ENCODE results near the gene SERGEF. TPM values are rescaled to one million over a fixed set of nuclear protein-coding genes. Genes with fewer than 3 reads are reported as not detected.

The SERGEF gene
- total RNA-seq, 2 experiments from 2014 or later: 30.4 to 38.8 TPM

DNA sequence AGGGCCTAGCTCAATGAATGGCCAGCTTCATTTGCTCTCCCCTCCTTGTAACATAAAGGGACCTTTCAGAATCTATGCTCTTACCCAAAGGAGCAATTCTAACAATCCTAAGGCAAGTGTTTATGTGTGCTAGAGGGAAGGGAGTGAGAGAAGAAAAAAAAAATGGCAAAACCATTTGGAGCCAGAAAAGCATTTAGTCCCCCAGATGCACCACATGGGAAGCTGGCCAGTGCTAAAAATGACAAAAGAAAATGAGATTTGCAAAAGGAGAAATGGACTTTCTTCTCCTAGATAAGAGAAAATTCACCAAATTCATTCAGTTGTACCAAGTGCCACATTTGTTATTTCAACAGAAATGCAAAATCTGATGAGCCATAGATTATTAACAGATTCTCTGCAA is 52.8 kb downstream of the SERGEF start:
- no peak overlapping the region for H3K4me3 Mint-ChIP-seq
- H3K36me3 Mint-ChIP-seq: peaks cover 13% of the 10 kb centered on the region
- no peaks in the 10 kb centered on the region for H3K27me3 Mint-ChIP-seq
- DNase-seq: no peak
- CTCF ChIA-PET: no interaction called here
- H3K4me1 Mint-ChIP-seq: peaks cover 2% of the 10 kb centered on the region
- no peaks in the 10 kb centered on the region for H3K9me3 Mint-ChIP-seq (ENCODE audit: low read depth)
- no peak for ATAC-seq
- no peak overlapping the region for H3K27ac Mint-ChIP-seq

DNA sequence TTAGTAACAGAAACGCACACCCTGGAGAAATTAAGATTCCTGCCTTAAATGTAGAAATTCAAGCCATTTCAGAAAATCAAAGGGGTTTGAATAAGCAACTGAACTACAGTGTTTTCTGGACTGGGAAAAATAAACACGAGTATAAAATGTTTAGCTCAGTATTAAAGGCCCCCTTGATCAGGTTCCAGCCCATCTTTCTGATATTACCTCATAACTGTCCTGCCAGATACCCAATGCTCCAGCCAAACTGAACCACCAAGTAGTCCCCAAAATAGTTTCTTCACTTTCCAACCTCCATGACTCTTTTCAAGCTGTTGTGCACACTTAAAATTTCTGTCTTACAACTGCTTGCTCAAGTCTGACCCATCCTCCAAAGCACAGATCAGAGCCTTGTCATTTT is 54.4 kb downstream of the SERGEF start:
- Mint-ChIP-seq H3K4me1 (no peaks in the 10 kb centered on the region), H3K27me3 (no peaks in the 10 kb centered on the region), H3K9me3 (ENCODE audit: low read depth) (no peaks in the 10 kb centered on the region), H3K27ac (no peak overlapping the region), H3K4me3 (no peak overlapping the region), H3K36me3 (peaks cover 16% of the 10 kb centered on the region)
- ATAC-seq (no peak), DNase-seq (no peak)
- CTCF ChIA-PET: no interaction called here

DNA sequence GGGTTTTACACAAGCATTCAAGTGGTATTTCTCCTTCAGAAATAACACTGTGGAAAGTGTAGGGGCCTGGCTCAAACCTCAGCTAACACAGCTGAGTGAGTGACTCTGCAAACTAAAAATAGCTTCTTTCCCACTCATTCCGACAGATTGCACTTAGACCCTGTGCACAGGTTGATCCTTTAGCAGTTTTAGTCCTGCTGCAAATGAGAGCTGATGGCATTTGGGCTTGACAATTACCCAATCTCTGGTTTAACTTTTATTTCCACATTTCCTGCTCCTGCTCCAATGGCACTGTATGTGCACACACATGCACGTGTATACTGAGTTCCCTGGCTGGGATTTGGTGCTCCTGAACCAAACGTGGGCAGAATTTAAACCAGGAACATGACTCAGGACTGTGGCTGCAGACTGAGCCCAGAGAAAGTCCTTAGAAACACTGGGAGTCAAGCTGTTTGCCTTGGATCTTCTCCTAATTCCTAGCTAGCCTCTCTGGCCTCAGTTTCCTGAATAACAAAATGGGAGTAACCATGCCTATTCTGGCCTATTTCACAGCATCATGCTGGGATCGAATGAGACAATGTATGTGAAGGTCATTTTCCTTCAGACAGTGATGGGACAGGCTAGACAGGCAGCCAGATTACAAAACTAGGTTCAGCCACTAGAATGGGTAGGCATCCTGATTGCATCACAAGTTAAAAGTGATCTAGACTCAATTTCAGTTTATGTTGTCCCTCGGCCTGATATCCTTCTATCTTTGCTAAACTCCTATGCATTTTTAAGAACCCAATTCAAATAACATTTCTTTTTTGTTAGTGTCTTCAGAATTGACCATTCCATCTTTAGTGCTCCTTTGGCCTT is 58.2 kb downstream of the SERGEF start:
- CTCF ChIA-PET: interaction anchor here (1.3 kb wide), 1 partner anchor 18 kb away, joined by 4 read pairs; no protein-coding TSS in a partner anchor
- no peaks in the 10 kb centered on the region for H3K4me1 Mint-ChIP-seq
- no peaks in the 10 kb centered on the region for H3K27me3 Mint-ChIP-seq
- no peaks in the 10 kb centered on the region for H3K9me3 Mint-ChIP-seq (ENCODE audit: low read depth)
- H3K27ac Mint-ChIP-seq: no peak overlapping the region
- DNase-seq (no peak), ATAC-seq (no peak)
- H3K4me3 Mint-ChIP-seq: no peak overlapping the region
- peaks cover 14% of the 10 kb centered on the region for H3K36me3 Mint-ChIP-seq

DNA sequence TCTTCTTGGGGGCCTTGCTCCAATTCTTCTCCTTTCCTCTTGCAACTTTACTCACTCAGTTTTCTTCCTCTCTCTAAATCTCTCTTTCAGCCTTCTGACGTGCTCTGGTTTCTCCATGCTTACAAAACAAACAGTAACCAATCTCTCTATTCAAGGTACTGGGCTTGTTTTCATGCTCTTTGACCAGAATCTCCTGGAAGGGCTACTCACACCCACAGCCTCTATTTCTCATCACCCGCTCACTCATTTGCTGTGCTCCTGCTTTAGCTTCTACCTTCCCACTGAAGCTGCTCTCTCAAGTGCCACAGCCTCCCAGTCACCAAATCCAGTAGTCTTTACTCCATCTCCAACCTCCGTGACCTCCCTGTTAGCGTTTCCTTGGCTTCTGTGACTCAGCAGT is 60.4 kb downstream of the SERGEF start:
- Mint-ChIP-seq H3K4me1 (no peaks in the 10 kb centered on the region), H3K27ac (no peak overlapping the region), H3K4me3 (no peak overlapping the region), H3K27me3 (no peaks in the 10 kb centered on the region), H3K9me3 (ENCODE audit: low read depth) (no peaks in the 10 kb centered on the region), H3K36me3 (peaks cover 11% of the 10 kb centered on the region)
- CTCF ChIA-PET: no interaction called here
- DNase-seq (no peak), ATAC-seq (no peak)

DNA sequence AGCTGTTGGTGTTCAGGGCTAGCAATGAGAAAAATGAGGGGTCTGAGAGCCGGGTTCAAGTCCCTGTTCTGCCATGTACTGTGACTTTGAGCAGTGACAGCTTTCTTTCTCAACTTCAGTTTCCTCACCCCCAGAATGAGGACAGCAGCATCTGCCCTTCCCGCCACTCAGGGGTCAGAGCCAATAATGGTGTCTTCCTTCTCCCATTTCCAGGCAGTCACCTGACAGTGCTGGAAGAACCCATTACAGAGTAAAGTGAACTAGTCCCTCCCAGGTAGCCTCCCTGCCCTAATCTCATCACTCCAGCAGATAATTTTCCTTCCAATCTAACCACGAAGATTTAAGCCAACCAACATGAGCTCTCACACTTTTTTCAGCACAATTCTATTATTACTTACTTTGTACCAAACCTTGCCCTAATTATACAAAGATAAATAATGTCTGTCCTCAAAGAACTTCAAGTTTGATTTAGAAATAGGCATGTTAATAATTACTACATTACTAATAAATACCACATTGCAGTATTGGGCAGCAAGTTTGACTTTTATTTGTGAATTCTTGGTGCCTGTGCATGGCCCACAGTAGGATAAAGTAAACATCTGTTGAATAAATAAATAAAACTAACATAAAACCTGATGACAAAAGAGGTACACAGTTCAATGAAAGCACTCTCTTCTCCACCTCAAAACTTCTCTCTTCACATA is 61.0 kb downstream of the SERGEF start:
- Mint-ChIP-seq H3K4me3 (no peak overlapping the region), H3K27me3 (no peaks in the 10 kb centered on the region), H3K4me1 (no peaks in the 10 kb centered on the region), H3K9me3 (ENCODE audit: low read depth) (no peaks in the 10 kb centered on the region), H3K27ac (no peak overlapping the region), H3K36me3 (peaks cover 12% of the 10 kb centered on the region)
- ATAC-seq (no peak), DNase-seq (no peak)
- CTCF ChIA-PET: no interaction called here

DNA sequence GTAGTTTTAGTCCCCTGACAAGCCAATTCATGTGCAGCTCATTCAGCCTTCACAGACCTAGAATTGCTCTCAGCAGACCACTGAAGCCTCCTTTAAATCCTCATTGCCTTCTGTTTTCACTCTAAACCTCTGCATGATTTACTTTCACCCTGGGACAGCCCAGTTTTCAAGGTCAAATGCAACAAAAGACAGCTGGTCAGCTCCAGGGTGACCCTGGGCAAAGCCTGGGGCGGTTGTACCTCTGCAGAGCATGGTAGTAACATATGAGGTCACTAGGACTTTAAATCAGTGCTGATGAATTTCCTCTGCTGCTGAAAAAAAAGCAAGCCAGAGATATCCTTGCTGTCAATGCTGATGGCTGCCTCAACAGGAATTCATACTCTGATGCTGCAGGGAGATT is 62.2 kb downstream of the SERGEF start:
- Mint-ChIP-seq H3K4me3 (no peak overlapping the region), H3K27ac (no peak overlapping the region), H3K27me3 (no peaks in the 10 kb centered on the region), H3K9me3 (ENCODE audit: low read depth) (no peaks in the 10 kb centered on the region), H3K36me3 (peaks cover 13% of the 10 kb centered on the region), H3K4me1 (no peaks in the 10 kb centered on the region)
- no peak for DNase-seq
- no peak for ATAC-seq
- CTCF ChIA-PET: no interaction called here

DNA sequence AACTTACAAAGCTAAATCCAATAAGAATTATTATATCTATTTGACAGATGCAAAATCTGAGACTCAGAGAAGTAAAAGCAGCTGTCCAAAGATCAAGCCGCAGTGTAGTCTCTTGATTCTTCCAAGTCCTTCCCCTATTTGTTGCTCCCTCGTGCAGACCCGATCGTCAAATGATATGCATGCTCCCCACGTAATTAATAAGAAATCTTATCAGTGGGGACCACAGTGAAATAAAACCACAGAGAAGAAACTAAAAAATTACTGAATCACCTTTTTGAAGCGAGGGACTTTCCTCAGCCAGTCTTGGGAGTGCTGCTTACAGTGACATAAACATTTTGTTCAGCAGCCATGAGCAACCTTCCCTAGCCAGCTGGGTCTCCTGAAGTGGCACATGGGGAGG is 64.6 kb downstream of the SERGEF start:
- no peak for DNase-seq
- Mint-ChIP-seq H3K4me1 (no peaks in the 10 kb centered on the region), H3K36me3 (peaks cover 24% of the 10 kb centered on the region), H3K27me3 (no peaks in the 10 kb centered on the region), H3K4me3 (no peak overlapping the region), H3K9me3 (ENCODE audit: low read depth) (peaks cover 5% of the 10 kb centered on the region), H3K27ac (no peak overlapping the region)
- ATAC-seq: no peak
- CTCF ChIA-PET: interaction anchor here (0.7 kb wide), 1 partner anchor 18 kb away, joined by 3 read pairs; no protein-coding TSS in a partner anchor

- no peak for ATAC-seq
- CTCF ChIA-PET: no interaction called here
- Mint-ChIP-seq H3K36me3 (peaks cover 10% of the 10 kb centered on the region), H3K4me1 (no peaks in the 10 kb centered on the region), H3K4me3 (no peak overlapping the region), H3K9me3 (ENCODE audit: low read depth) (peaks cover 5% of the 10 kb centered on the region), H3K27ac (no peak overlapping the region), H3K27me3 (no peaks in the 10 kb centered on the region)
- no peak for DNase-seq
Measured at GRCh38 chr11:17939542-17939941, 73.3 kb downstream of the SERGEF start.

- peaks cover 6% of the 10 kb centered on the region for H3K36me3 Mint-ChIP-seq
- H3K27ac Mint-ChIP-seq: no peak overlapping the region
- no peaks in the 10 kb centered on the region for H3K4me1 Mint-ChIP-seq
- DNase-seq (no peak), ATAC-seq (no peak)
- no peaks in the 10 kb centered on the region for H3K9me3 Mint-ChIP-seq (ENCODE audit: low read depth)
- no peaks in the 10 kb centered on the region for H3K27me3 Mint-ChIP-seq
- no peak overlapping the region for H3K4me3 Mint-ChIP-seq
- CTCF ChIA-PET: no interaction called here
Measured at GRCh38 chr11:17936790-17937189, 76.1 kb downstream of the SERGEF start.

DNA sequence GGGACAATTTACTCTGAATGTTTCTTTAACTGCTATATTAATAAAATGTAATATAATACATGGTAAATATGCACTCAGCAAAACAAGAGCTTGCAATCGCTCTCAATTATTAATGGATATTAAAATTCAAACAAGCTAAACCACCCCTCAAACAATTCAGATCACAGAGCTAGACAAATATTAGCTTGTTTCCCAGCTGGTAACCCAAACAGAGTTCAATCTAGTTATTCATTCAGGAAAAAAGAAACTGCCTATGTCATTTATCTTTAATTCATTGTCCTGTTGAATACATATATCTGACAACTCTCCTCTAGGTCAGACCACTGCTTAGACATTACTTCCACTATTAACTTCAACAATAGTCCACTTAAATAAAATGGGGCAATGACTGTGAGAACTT is 78.7 kb downstream of the SERGEF start:
- CTCF ChIA-PET: no interaction called here

DNA sequence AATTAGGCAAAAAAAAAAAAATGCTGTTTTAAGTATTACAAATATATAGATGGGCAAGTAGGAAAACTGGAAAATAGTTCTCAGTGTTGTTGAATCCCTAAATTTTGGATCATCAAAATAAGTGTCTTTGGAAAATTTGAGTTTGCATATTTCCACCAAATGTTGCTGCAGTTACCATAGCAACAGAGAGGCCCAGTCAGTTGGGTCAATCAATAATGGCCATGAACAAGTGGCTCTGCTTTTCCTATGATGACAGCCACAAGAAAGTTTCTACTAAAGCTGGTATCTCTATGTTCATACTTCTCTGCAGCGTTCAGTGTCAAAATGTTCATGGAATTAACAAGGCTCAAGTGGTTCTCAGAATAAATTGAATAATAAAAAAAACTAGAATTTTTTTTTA is 79.1 kb downstream of the SERGEF start:
- ATAC-seq (no peak), DNase-seq (no peak)
- peaks cover 7% of the 10 kb centered on the region for H3K36me3 Mint-ChIP-seq
- H3K4me3 Mint-ChIP-seq: no peak overlapping the region
- H3K4me1 Mint-ChIP-seq: no peaks in the 10 kb centered on the region
- CTCF ChIA-PET: no interaction called here
- no peaks in the 10 kb centered on the region for H3K9me3 Mint-ChIP-seq (ENCODE audit: low read depth)
- H3K27ac Mint-ChIP-seq: no peak overlapping the region
- H3K27me3 Mint-ChIP-seq: no peaks in the 10 kb centered on the region

More for the DNA sequence above, 78.7 kb downstream of the SERGEF start:
- ATAC-seq: no peak
- no peak for DNase-seq
- no peak overlapping the region for H3K4me3 Mint-ChIP-seq
- H3K36me3 Mint-ChIP-seq: peaks cover 7% of the 10 kb centered on the region
- no peaks in the 10 kb centered on the region for H3K9me3 Mint-ChIP-seq (ENCODE audit: low read depth)
- no peaks in the 10 kb centered on the region for H3K27me3 Mint-ChIP-seq
- H3K4me1 Mint-ChIP-seq: no peaks in the 10 kb centered on the region
- no peak overlapping the region for H3K27ac Mint-ChIP-seq

- Mint-ChIP-seq H3K27me3 (no peaks in the 10 kb centered on the region), H3K27ac (no peak overlapping the region), H3K4me1 (no peaks in the 10 kb centered on the region), H3K36me3 (peaks cover 7% of the 10 kb centered on the region), H3K4me3 (no peak overlapping the region), H3K9me3 (ENCODE audit: low read depth) (no peaks in the 10 kb centered on the region)
- CTCF ChIA-PET: interaction anchor here (0.6 kb wide), 1 partner anchor 144 kb away, joined by 4 read pairs; no protein-coding TSS in a partner anchor
- no peak for ATAC-seq
- DNase-seq: no peak
Measured at GRCh38 chr11:17932472-17932871, 80.4 kb downstream of the SERGEF start.

DNA sequence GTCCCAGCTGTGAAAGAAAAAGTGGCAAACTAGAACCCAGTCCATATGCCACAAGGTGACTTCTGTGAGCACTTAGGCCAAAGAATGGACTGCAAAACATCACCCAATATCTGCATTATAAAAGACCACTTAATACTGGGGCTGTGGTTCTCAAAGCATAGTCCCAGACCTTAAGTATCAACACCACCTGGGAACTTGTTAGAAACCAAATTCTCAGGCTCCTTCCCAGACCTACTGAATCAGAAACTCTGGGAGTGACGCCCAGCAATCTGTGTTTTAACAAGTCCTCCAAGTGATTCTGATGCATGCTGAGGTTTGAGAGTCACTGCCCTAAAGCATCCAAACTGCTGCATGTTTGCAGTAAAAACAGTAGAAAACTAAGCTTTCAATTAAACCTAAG is 81.3 kb downstream of the SERGEF start:
- no peaks in the 10 kb centered on the region for H3K27me3 Mint-ChIP-seq
- H3K4me3 Mint-ChIP-seq: no peak overlapping the region
- H3K9me3 Mint-ChIP-seq (ENCODE audit: low read depth): no peaks in the 10 kb centered on the region
- ATAC-seq: no peak
- no peak overlapping the region for H3K27ac Mint-ChIP-seq
- CTCF ChIA-PET: interaction anchor here (0.6 kb wide), 1 partner anchor 145 kb away, joined by 4 read pairs; no protein-coding TSS in a partner anchor
- H3K4me1 Mint-ChIP-seq: no peaks in the 10 kb centered on the region
- DNase-seq: no peak
- peaks cover 7% of the 10 kb centered on the region for H3K36me3 Mint-ChIP-seq
